CD14-positive monocyte (primary cell): ENCODE data around the gene AGO1. TPM values are rescaled to one million over a fixed set of nuclear protein-coding genes. Genes with fewer than 3 reads are reported as not detected.

Experiments
- DNase-seq, 3 donors: peaks; one replicate each; pipeline ENCODE4 v3.0.0-alpha.2; 2011 to 2022
- H2AFZ ChIP-seq: 2 replicates; pipeline ENCODE4 v1.6.0; 2012; ENCODE audit warnings: mild to moderate bottlenecking, low read depth, low read length, inconsistent platforms; ENCODE audit not compliant: insufficient read depth, poor library complexity, severe bottlenecking
- H3K27ac ChIP-seq, 2 donors: 1 replicate in 1 of 2; 2 replicates in 1 of 2; pipeline ENCODE4 v1.5.1; 2012 to 2013; ENCODE audit warnings: low read length in 2 of 2, control low read depth in 1 of 2, inconsistent platforms in 1 of 2, low read depth in 1 of 2, mild to moderate bottlenecking in 1 of 2
- H3K27me3 ChIP-seq, 2 donors: one replicate each; pipeline versions ENCODE4 v1.6.0 to v1.6.1; 2011 to 2013; ENCODE audit warnings: low read length in 2 of 2; ENCODE audit not compliant: control insufficient read depth in 2 of 2, insufficient read depth in 2 of 2
- H3K36me3 ChIP-seq, 2 donors: replicated peaks in 1 of 2; 1 replicate in 1 of 2; 2 replicates in 1 of 2; pipeline versions ENCODE4 v1.5.1 to v1.6.1; 2012 to 2013; ENCODE audit warnings: low read length in 2 of 2, control low read depth in 1 of 2, inconsistent platforms in 1 of 2, mild to moderate bottlenecking in 1 of 2; ENCODE audit not compliant: insufficient read depth in 2 of 2, control insufficient read depth in 1 of 2
- H3K4me1 ChIP-seq, 2 donors: 1 replicate in 1 of 2; 2 replicates in 1 of 2; pipeline versions ENCODE4 v1.5.1 to v1.6.1; 2012 to 2013; ENCODE audit warnings: low read length in 2 of 2, control low read depth in 1 of 2, inconsistent platforms in 1 of 2, mild to moderate bottlenecking in 1 of 2, moderate library complexity in 1 of 2; ENCODE audit not compliant: insufficient read depth in 2 of 2, control insufficient read depth in 1 of 2
- H3K4me2 ChIP-seq: replicated peaks from 2 replicates; pipeline ENCODE3; 2012; ENCODE audit warnings: low read length, moderate library complexity, mild to moderate bottlenecking; ENCODE audit not compliant: poor library complexity, severe bottlenecking; ENCODE audit errors: extremely low read depth
- H3K4me3 ChIP-seq, 3 experiments: fragments of 200-600 bp in 1 of 3; sonication (generic) in 1 of 3; replicated peaks in 1 of 3; 1 replicate in 2 of 3; 2 replicates in 1 of 3; pipeline ENCODE4 v1.5.1; 2011 to 2013; ENCODE audit warnings: low read length in 3 of 3, mild to moderate bottlenecking in 3 of 3, control low read depth in 2 of 3, low read depth in 2 of 3, inconsistent platforms in 1 of 3, moderate library complexity in 1 of 3
- H3K79me2 ChIP-seq: 2 replicates; pipeline ENCODE4 v1.6.0; 2012; ENCODE audit warnings: mild to moderate bottlenecking, control low read depth, inconsistent platforms, low read length, moderate library complexity; ENCODE audit not compliant: insufficient read depth
- H3K9ac ChIP-seq: 2 replicates; pipeline ENCODE4 v1.6.0; 2017; ENCODE audit warnings: low read length, mild to moderate bottlenecking; ENCODE audit not compliant: insufficient read depth, poor library complexity, severe bottlenecking
- H3K9me3 ChIP-seq, 2 donors: replicated peaks in 1 of 2; 1 replicate in 1 of 2; 2 replicates in 1 of 2; pipeline versions ENCODE4 v1.5.1 to v1.6.1; 2012 to 2013; ENCODE audit warnings: low read length in 2 of 2, control low read depth in 1 of 2; ENCODE audit not compliant: control insufficient read depth in 1 of 2, insufficient read depth in 1 of 2
- H4K20me1 ChIP-seq: 2 replicates; pipeline ENCODE4 v1.6.0; 2012; ENCODE audit warnings: mild to moderate bottlenecking, low read length, control low read depth, moderate library complexity; ENCODE audit not compliant: insufficient read depth
- H3K27ac Mint-ChIP-seq, 7 donors: one replicate each; pipeline ENCODE4 v1.8.0; 2020; ENCODE audit warnings: mild to moderate bottlenecking in 7 of 7, mixed read lengths in 7 of 7, moderate library complexity in 6 of 7, inconsistent platforms in 2 of 7
- H3K27me3 Mint-ChIP-seq, 3 donors: one replicate each; pipeline ENCODE4 v1.8.0; 2021 to 2022; ENCODE audit warnings: low read depth in 3 of 3, mild to moderate bottlenecking in 3 of 3, mixed read lengths in 3 of 3, moderate library complexity in 3 of 3, inconsistent platforms in 1 of 3
- H3K36me3 Mint-ChIP-seq, 2 donors: one replicate each; pipeline ENCODE4 v1.8.0; 2020; ENCODE audit warnings: mixed read lengths in 2 of 2, inconsistent platforms in 1 of 2, mild to moderate bottlenecking in 1 of 2
- H3K4me1 Mint-ChIP-seq: one replicate; pipeline ENCODE4 v1.8.0; 2020; ENCODE audit warnings: mild to moderate bottlenecking, mixed read lengths
- H3K4me3 Mint-ChIP-seq, 2 donors: one replicate each; pipeline ENCODE4 v1.8.0; 2020; ENCODE audit warnings: mild to moderate bottlenecking in 2 of 2, mixed read lengths in 2 of 2, moderate library complexity in 1 of 2
- H3K9me3 Mint-ChIP-seq, 7 donors: one replicate each; pipeline ENCODE4 v1.8.0; 2020 to 2022; ENCODE audit warnings: mixed read lengths in 7 of 7, mild to moderate bottlenecking in 6 of 7, moderate library complexity in 6 of 7, inconsistent platforms in 2 of 7
- WGBS: methylation state at CpG from one replicate; pipeline ENCODE4 v1.1.5; 2013; ENCODE audit warnings: missing lambda C conversion rate; ENCODE audit not compliant: insufficient coverage; 5-methylcytosine and 5-hydroxymethylcytosine counted together
- intact Hi-C, 2 donors: fragments of 100-400 bp; cut with micrococcal nuclease; formaldehyde crosslinking; loops; one replicate each; pipeline versions ENCODE4 v1.15.0 to v1.15.1; 2023
- polyA plus RNA-seq, 3 donors: library from polyadenylated mRNA; depleted of rRNA in 1 of 3; unstranded in 2 of 3; stranded (reverse) in 1 of 3; fragments of 300-500 nt in 2 of 3; fragments of >200 nt in 1 of 3; fragmentation: Illumina TruSeq in 2 of 3; gene quantifications; 1 replicate in 2 of 3; 2 replicates in 1 of 3; pipeline ENCODE4 v1.2.3, GENCODE V29; 2012 to 2021
- TF ChIP-seq, protein P1 (sequence below): fragments of 200-600 bp; IDR thresholded peaks from one replicate; pipeline ENCODE4 v1.8.0; 2022; ENCODE audit warnings: antibody characterized with exemption, mild to moderate bottlenecking

The AGO1 gene
- polyA plus RNA-seq, 3 donors = 10.9 to 19.4 (median 13.9) TPM

GRCh38 chr1:35914717-35915116 lies 31.7 kb downstream of the AGO1 start:
- WGBS = no CpG with 5 or more reads among the region's 1 CpG
- H3K9me3 Mint-ChIP-seq = no peaks in the 10 kb centered on the region

DNA sequence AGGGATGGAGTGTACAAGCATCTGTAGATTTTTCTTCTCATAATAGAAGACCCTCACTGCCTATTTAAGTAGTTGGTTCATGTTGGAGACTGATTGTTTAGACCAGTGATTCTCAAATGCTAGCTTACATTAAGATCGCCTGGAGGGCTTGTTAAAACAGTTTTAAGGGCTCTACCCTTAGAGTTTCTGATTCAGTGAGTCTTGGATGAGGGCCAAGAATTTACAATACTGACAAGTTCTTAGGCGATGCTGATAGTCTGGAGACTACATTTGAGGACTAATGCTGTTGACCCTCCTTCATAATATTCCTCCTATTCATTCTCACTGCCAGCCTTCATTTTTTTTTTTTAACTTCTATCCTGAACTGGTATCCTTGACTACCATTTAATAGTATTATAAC lies 32.7 kb downstream of the AGO1 start:
- no peaks in the 10 kb centered on the region for H3K4me1 ChIP-seq
- H3K4me2 ChIP-seq = no peak overlapping the region
- H3K27ac ChIP-seq = no peak overlapping the region
- no peaks in the 10 kb centered on the region for H3K9me3 ChIP-seq
- WGBS = 100% methylated on average over 1 of the region's 2 CpGs
- no peaks in the 10 kb centered on the region for H3K27me3 ChIP-seq
- H4K20me1 ChIP-seq = peaks cover 6% of the 10 kb centered on the region
- H3K27me3 Mint-ChIP-seq = no peaks in the 10 kb centered on the region
- no peak overlapping the region for H3K4me3 Mint-ChIP-seq
- peaks cover 89 to 99% of the 10 kb centered on the region in 2 donors for H3K36me3 Mint-ChIP-seq
- DNase-seq = no peak
- no peaks in the 10 kb centered on the region for H3K9me3 Mint-ChIP-seq
- peaks cover 2% of the 10 kb centered on the region for H3K4me1 Mint-ChIP-seq
- H2AFZ ChIP-seq = no peak overlapping the region
- no peak overlapping the region for H3K9ac ChIP-seq
- H3K79me2 ChIP-seq = no peaks in the 10 kb centered on the region
- peaks cover 92 to 99% of the 10 kb centered on the region in 2 donors for H3K36me3 ChIP-seq
- intact Hi-C loops = no loop called here
- H3K27ac Mint-ChIP-seq = no peak overlapping the region
- TF ChIP-seq, protein P1, sequence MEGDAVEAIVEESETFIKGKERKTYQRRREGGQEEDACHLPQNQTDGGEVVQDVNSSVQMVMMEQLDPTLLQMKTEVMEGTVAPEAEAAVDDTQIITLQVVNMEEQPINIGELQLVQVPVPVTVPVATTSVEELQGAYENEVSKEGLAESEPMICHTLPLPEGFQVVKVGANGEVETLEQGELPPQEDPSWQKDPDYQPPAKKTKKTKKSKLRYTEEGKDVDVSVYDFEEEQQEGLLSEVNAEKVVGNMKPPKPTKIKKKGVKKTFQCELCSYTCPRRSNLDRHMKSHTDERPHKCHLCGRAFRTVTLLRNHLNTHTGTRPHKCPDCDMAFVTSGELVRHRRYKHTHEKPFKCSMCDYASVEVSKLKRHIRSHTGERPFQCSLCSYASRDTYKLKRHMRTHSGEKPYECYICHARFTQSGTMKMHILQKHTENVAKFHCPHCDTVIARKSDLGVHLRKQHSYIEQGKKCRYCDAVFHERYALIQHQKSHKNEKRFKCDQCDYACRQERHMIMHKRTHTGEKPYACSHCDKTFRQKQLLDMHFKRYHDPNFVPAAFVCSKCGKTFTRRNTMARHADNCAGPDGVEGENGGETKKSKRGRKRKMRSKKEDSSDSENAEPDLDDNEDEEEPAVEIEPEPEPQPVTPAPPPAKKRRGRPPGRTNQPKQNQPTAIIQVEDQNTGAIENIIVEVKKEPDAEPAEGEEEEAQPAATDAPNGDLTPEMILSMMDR = no peak
- no peak overlapping the region for H3K4me3 ChIP-seq

More at GRCh38 chr1:35914717-35915116, 31.7 kb downstream of the AGO1 start:
- no peaks in the 10 kb centered on the region for H3K27me3 ChIP-seq
- Mint-ChIP-seq H3K27me3 (no peaks in the 10 kb centered on the region), H3K36me3 (peaks cover 85 to 96% of the 10 kb centered on the region in 2 donors), H3K4me1 (peaks cover 2% of the 10 kb centered on the region), H3K27ac (no peak overlapping the region), H3K4me3 (no peak overlapping the region)
- no peak overlapping the region for H2AFZ ChIP-seq
- H3K9me3 ChIP-seq = no peaks in the 10 kb centered on the region
- no peaks in the 10 kb centered on the region for H3K4me1 ChIP-seq
- no peak overlapping the region for H3K4me3 ChIP-seq
- peaks cover 92 to 97% of the 10 kb centered on the region in 2 donors for H3K36me3 ChIP-seq
- no peak for DNase-seq
- TF ChIP-seq, protein P1 = no peak
- H3K79me2 ChIP-seq = no peaks in the 10 kb centered on the region
- no peak overlapping the region for H3K27ac ChIP-seq
- peaks cover 10% of the 10 kb centered on the region for H4K20me1 ChIP-seq
- no peak overlapping the region for H3K4me2 ChIP-seq
- no peak overlapping the region for H3K9ac ChIP-seq
- intact Hi-C loops = no loop called here
